GM13976 (cell line): ENCODE data around the gene CSHL1.
"Not testable (repeated sequence)": the region's sequence is repeated elsewhere in the genome, so short reads cannot be mapped to it uniquely, and the experiment has no call there.

ENCODE experiments used
- DNase-seq: peaks from one replicate; pipeline ENCODE4 v3.0.0; 2012; ENCODE audit warnings: low spot score
- CTCF ChIP-seq: IDR thresholded peaks from 2 replicates; pipeline ENCODE4 v1.5.1; 2012; ENCODE audit warnings: borderline replicate concordance, mild to moderate bottlenecking; ENCODE audit not compliant: insufficient read depth; ENCODE audit errors: extremely low read depth, missing control alignments, control extremely low read depth
- in situ Hi-C: fragments of 300-500 bp; cut with MboI; formaldehyde crosslinking; loops from one replicate; pipeline ENCODE4 v1.12.0; 2022; ENCODE audit warnings: low sequenced_read_pairs, mixed read lengths, inconsistent platforms; ENCODE audit not compliant: unreplicated experiment

The CSHL1 gene

GRCh38 chr17:63911657-63912100 is 621 bp upstream of the CSHL1 start:
- DNase-seq: peak; percentile 78
- peak; percentile 81 for TF ChIP-seq CTCF
- in situ Hi-C loops: loop anchor here (10.0 to 25.0 kb wide), 3 partner anchors 113 to 376 kb away; partner anchors contain the start of genes ERN1 and ICAM2

GRCh38 chr17:63910096-63910495 is 962 bp downstream of the CSHL1 start:
- TF ChIP-seq CTCF: no peak
- in situ Hi-C loops: loop anchor here (10.0 to 25.0 kb wide), 3 partner anchors 115 to 377 kb away; partner anchors contain the start of genes ERN1 and ICAM2
- no peak for DNase-seq

- in situ Hi-C loops: loop anchor here (25.0 kb wide), 1 partner anchor 378 kb away; no protein-coding TSS in a partner anchor
- DNase-seq: not testable (repeated sequence)
These were observed 1.5 kb downstream of the CSHL1 start for GRCh38 chr17:63909586-63909985.

GRCh38 chr17:63907161-63907778 is 3.8 kb downstream of the CSHL1 start:
- in situ Hi-C loops: loop anchor here (25.0 kb wide), 1 partner anchor 380 kb away; no protein-coding TSS in a partner anchor

GRCh38 chr17:63904796-63905195 is 6.3 kb downstream of the CSHL1 start:
- DNase-seq: not testable (repeated sequence)
- in situ Hi-C loops: loop anchor here (25.0 kb wide), 1 partner anchor 383 kb away; no protein-coding TSS in a partner anchor

More at GRCh38 chr17:63907161-63907778, 3.8 kb downstream of the CSHL1 start:
- not testable (repeated sequence) for DNase-seq

GRCh38 chr17:63903787-63904201 is 7.3 kb downstream of the CSHL1 start:
- in situ Hi-C loops: loop anchor here (25.0 kb wide), 1 partner anchor 384 kb away; no protein-coding TSS in a partner anchor
- not testable (repeated sequence) for DNase-seq

- not testable (repeated sequence) for DNase-seq
- in situ Hi-C loops: loop anchor here (25.0 kb wide), 1 partner anchor 385 kb away; no protein-coding TSS in a partner anchor
These were observed 9.1 kb downstream of the CSHL1 start for GRCh38 chr17:63901971-63902370.

GRCh38 chr17:63898899-63899798 is 11.9 kb downstream of the CSHL1 start:
- DNase-seq, in situ Hi-C loops: not testable (repeated sequence)

GRCh38 chr17:63896524-63897354 is 14.3 kb downstream of the CSHL1 start, which contains the start of gene CSH1:
Gene CSH1, minus strand, starts transcription at chr17:63896574. Its CDS starts 63 bp downstream, at chr17:63896511.
- in situ Hi-C loops, DNase-seq: not testable (repeated sequence)

- in situ Hi-C loops, DNase-seq: not testable (repeated sequence)
These were observed 16.2 kb downstream of the CSHL1 start for GRCh38 chr17:63894821-63895220.

- in situ Hi-C loops, DNase-seq: not testable (repeated sequence)
These were observed 17.0 kb downstream of the CSHL1 start for GRCh38 chr17:63894021-63894420.

- in situ Hi-C loops, DNase-seq: not testable (repeated sequence)
These were observed 18.6 kb downstream of the CSHL1 start for GRCh38 chr17:63892316-63893037.
